ENCODE data around the gene TTC3.
"Not testable (repeated sequence)": the region's sequence is repeated elsewhere in the genome, so short reads cannot be mapped to it uniquely, and the experiment has no call there.

Gene TTC3

GRCh38 chr21:37095821-37096220 is 22.8 kb downstream of the TTC3 start:
- DNase-seq, result no peak

- DNase-seq, result no peak
These were observed 25.7 kb downstream of the TTC3 start for GRCh38 chr21:37098751-37099150.

- no peak for DNase-seq
These were observed 27.3 kb downstream of the TTC3 start for GRCh38 chr21:37100316-37100715.

- DNase-seq, result no peak
These were observed 28.3 kb downstream of the TTC3 start for GRCh38 chr21:37101384-37101783.

GRCh38 chr21:37102746-37103145 is 29.7 kb downstream of the TTC3 start:
- not testable (repeated sequence) for DNase-seq

- DNase-seq, result no peak
These were observed 33.9 kb downstream of the TTC3 start for GRCh38 chr21:37106998-37107397.

- not testable (repeated sequence) for DNase-seq
These were observed 38.0 kb downstream of the TTC3 start for GRCh38 chr21:37111029-37111428.

- not testable (repeated sequence) for DNase-seq
These were observed 41.2 kb downstream of the TTC3 start for GRCh38 chr21:37114301-37114700.

GRCh38 chr21:37116459-37116858 is 43.4 kb downstream of the TTC3 start:
- not testable (repeated sequence) for DNase-seq

GRCh38 chr21:37117204-37117603 is 44.1 kb downstream of the TTC3 start:
- no peak for DNase-seq

- DNase-seq, result no peak
These were observed 45.3 kb downstream of the TTC3 start for GRCh38 chr21:37118187-37118826.

- DNase-seq, result no peak
These were observed 46.6 kb downstream of the TTC3 start for GRCh38 chr21:37119421-37120218.

- DNase-seq, result no peak
These were observed 55.0 kb downstream of the TTC3 start for GRCh38 chr21:37128076-37128475.

GRCh38 chr21:37130971-37131370 is 57.9 kb downstream of the TTC3 start:
- no peak for DNase-seq

GRCh38 chr21:37136261-37136660 is 63.2 kb downstream of the TTC3 start:
- no peak for DNase-seq

- DNase-seq, result no peak
These were observed 63.7 kb downstream of the TTC3 start for GRCh38 chr21:37136744-37137143.

GRCh38 chr21:37139154-37139553 is 66.1 kb downstream of the TTC3 start:
- no peak for DNase-seq

- no peak for DNase-seq
These were observed 66.8 kb downstream of the TTC3 start for GRCh38 chr21:37139902-37140301.

GRCh38 chr21:37143392-37143791 is 70.3 kb downstream of the TTC3 start:
- DNase-seq, result not testable (repeated sequence)

- peak in 1 of 2 experiments; percentile 45 for DNase-seq
These were observed 72.6 kb downstream of the TTC3 start for GRCh38 chr21:37145635-37146111.

- DNase-seq, result no peak
These were observed 73.5 kb downstream of the TTC3 start for GRCh38 chr21:37146320-37147235.

- no peak for DNase-seq
These were observed 76.4 kb downstream of the TTC3 start for GRCh38 chr21:37149411-37149810.
